Gastroesophageal sphincter (tissue), 3 donors: ENCODE data around the gene TEX11.

Experiments used
- CTCF ChIP-seq, 4 experiments: fragments of 200-600 bp in 2 of 4; fragments of 450-650 bp in 2 of 4; sonication (generic) in 1 of 4; IDR thresholded peaks; one replicate each; pipeline ENCODE4 v1.5.1; 2017 to 2019; ENCODE audit warnings: antibody characterized with exemption in 4 of 4, mild to moderate bottlenecking in 2 of 4, moderate library complexity in 2 of 4
- EP300 ChIP-seq: sonication (generic); formaldehyde crosslinking; IDR thresholded peaks from one replicate; pipeline ENCODE4 v1.6.1; 2017; ENCODE audit warnings: antibody characterized with exemption, mild to moderate bottlenecking

GRCh38 chrX:70806081-70806480, 102.4 kb downstream of the TEX11 start:
- TF ChIP-seq CTCF (IDR thresholded peaks at IDR 0.05) = no peak
- no peak for TF ChIP-seq EP300
